ENCODE results near the gene INS. TPM values are rescaled to one million over a fixed set of nuclear protein-coding genes. Genes with fewer than 3 reads are reported as not detected.
A peak's percentile ranks its signal among the peaks of the same experiment; 100 is the strongest.

INS gene
- total and polyA plus RNA-seq, 4 donors: 1.2 to 3.3 TPM; not detected in 2

DNA sequence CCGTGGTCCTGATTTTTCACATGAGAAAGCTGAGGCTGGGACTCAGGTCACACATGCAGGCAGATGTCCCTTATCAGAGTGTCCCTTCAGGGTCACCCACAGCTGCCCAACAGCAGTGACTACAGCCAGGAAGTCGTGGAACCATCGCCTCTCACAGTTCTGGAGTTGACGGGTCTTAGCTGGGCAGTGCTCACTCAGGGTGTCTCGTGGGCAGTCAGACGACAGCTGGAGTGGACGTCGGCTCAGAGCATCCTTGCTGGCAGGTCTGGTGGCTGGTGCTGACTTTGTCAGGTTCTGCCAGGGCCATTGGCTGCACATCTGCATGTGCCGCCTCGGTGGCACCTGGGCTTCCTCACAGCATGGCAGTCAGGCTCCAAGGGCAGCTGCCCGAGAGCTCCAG is 46.2 kb upstream of the INS start:
- TF ChIP-seq, protein P1, sequence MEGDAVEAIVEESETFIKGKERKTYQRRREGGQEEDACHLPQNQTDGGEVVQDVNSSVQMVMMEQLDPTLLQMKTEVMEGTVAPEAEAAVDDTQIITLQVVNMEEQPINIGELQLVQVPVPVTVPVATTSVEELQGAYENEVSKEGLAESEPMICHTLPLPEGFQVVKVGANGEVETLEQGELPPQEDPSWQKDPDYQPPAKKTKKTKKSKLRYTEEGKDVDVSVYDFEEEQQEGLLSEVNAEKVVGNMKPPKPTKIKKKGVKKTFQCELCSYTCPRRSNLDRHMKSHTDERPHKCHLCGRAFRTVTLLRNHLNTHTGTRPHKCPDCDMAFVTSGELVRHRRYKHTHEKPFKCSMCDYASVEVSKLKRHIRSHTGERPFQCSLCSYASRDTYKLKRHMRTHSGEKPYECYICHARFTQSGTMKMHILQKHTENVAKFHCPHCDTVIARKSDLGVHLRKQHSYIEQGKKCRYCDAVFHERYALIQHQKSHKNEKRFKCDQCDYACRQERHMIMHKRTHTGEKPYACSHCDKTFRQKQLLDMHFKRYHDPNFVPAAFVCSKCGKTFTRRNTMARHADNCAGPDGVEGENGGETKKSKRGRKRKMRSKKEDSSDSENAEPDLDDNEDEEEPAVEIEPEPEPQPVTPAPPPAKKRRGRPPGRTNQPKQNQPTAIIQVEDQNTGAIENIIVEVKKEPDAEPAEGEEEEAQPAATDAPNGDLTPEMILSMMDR (IDR thresholded peaks at IDR 0.05; ENCODE audit: control extremely low read depth, extremely low read depth): no peak
- no peak for ATAC-seq (ENCODE audit: insufficient read depth, low FRiP score)
- Histone ChIP-seq H3K27ac (ENCODE audit: low read depth in 1 of 2, low read length in 1 of 2) (no peak overlapping the region), H3K36me3 (ENCODE audit: control insufficient read depth in 4 of 4, insufficient read depth in 4 of 4, low read length in 4 of 4) (no peaks in the 10 kb centered on the region), H3K27me3 (ENCODE audit: control insufficient read depth in 3 of 3, insufficient read depth in 3 of 3, low read length in 2 of 3) (no peaks in the 10 kb centered on the region), H3K9ac (ENCODE audit: insufficient read depth in 1 of 2, low read length in 2 of 2) (no peak overlapping the region), H3K4me3 (no peak overlapping the region), H3K4me1 (ENCODE audit: control insufficient read depth in 5 of 5, insufficient read depth in 5 of 5, low read length in 5 of 5) (peaks cover 0 to 21% (median 0%) of the 10 kb centered on the region in 5 donors), H3K9me3 (ENCODE audit: control insufficient read depth in 4 of 4, insufficient read depth in 3 of 4, low read length in 3 of 4) (peaks cover 0 to 4% (median 0%) of the 10 kb centered on the region in 4 donors)
- peak in 1 of 3 donors; percentile 7 for DNase-seq
- WGBS, 2 donors: 91 to 93% methylated on average over 11 of the region's 11 CpGs

DNA sequence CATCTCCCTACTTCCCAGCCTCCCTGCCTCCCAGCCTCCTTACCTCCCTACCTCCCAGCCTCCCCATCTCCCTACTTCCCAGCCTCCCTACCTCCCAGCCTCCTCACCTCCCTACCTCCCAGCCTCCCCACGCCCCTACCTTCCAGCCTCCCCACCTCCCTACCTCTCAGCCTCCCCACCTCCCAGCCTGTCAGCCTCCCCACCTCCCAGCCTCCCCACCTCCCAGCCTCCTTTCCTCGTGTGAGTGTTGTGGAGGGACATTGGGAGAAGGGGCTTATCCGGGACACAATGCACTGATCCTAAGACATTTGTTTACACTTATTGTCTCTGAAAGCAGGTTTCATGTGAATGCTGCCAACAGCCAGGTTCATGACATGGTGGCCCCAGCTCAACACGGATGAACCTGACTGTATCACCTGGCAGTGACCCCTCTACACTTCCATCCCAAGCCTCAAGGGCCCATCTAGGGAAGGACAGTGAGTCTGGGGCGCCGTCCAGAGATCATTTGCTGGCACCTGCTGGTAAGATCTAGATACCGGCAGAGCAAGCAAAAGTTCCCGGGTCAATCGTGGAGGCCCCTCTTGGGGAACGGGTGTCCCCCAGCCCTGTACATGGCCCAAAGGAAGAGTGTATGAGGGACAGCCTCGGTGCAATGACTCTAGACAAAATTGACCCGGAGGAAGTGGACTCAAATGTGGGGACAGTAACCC is 45.1 kb upstream of the INS start:
- Histone ChIP-seq H3K4me1 (ENCODE audit: control insufficient read depth in 5 of 5, insufficient read depth in 5 of 5, low read length in 5 of 5) (peaks cover 0 to 21% (median 3%) of the 10 kb centered on the region in 5 donors), H3K9me3 (ENCODE audit: control insufficient read depth in 4 of 4, insufficient read depth in 3 of 4, low read length in 3 of 4) (peaks cover 0 to 4% (median 0%) of the 10 kb centered on the region in 4 donors), H3K27me3 (ENCODE audit: control insufficient read depth in 3 of 3, insufficient read depth in 3 of 3, low read length in 2 of 3) (no peaks in the 10 kb centered on the region), H3K9ac (ENCODE audit: insufficient read depth in 1 of 2, low read length in 2 of 2) (no peak overlapping the region), H3K4me3 (no peak overlapping the region), H3K36me3 (ENCODE audit: control insufficient read depth in 4 of 4, insufficient read depth in 4 of 4, low read length in 4 of 4) (no peaks in the 10 kb centered on the region), H3K27ac (ENCODE audit: low read depth in 1 of 2, low read length in 1 of 2) (no peak overlapping the region)
- TF ChIP-seq, protein P1 (IDR thresholded peaks at IDR 0.05; ENCODE audit: control extremely low read depth, extremely low read depth): no peak
- ATAC-seq (ENCODE audit: insufficient read depth, low FRiP score) (no peak), DNase-seq (peak in 1 of 3 donors; percentile 11)
- WGBS, 2 donors: 79 to 86% methylated on average over 12 of the region's 12 CpGs

DNA sequence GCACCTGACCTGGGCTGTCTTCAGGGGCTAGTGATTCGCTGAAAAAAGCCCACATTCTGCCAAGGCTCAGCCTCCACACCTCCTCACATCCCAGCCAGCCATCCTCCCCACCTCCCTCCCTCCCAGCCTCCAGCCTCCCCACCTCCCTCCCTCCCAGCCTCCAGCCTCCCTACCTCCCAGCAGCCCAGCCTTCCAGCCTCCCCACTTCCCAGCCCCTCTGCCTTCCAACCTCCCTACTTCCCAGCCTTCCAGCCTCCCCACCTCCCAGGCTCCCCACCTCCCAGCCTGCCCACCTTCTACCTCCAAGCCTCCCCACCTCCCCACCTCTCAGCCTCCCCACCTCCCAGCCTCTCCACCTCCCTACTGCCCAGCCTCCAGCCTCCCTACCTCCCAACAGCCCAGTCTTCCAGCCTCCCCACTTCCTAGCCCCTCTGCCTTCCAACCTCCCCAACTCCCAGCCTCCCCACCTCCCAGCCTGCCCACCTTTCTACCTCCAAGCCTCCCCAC is 44.3 kb upstream of the INS start:
- Histone ChIP-seq H3K36me3 (ENCODE audit: control insufficient read depth in 4 of 4, insufficient read depth in 4 of 4, low read length in 4 of 4) (no peaks in the 10 kb centered on the region), H3K4me3 (no peak overlapping the region), H3K27ac (ENCODE audit: low read depth in 1 of 2, low read length in 1 of 2) (no peak overlapping the region), H3K9ac (ENCODE audit: insufficient read depth in 1 of 2, low read length in 2 of 2) (no peak overlapping the region), H3K27me3 (ENCODE audit: control insufficient read depth in 3 of 3, insufficient read depth in 3 of 3, low read length in 2 of 3) (no peaks in the 10 kb centered on the region), H3K9me3 (ENCODE audit: control insufficient read depth in 4 of 4, insufficient read depth in 3 of 4, low read length in 3 of 4) (peaks cover 0 to 4% (median 0%) of the 10 kb centered on the region in 4 donors), H3K4me1 (ENCODE audit: control insufficient read depth in 5 of 5, insufficient read depth in 5 of 5, low read length in 5 of 5) (peaks cover 0 to 13% (median 0%) of the 10 kb centered on the region in 5 donors)
- ATAC-seq (ENCODE audit: insufficient read depth, low FRiP score): no peak
- WGBS, 2 donors: 83 to 100% methylated on average over 1 of the region's 1 CpG
- TF ChIP-seq, protein P1 (IDR thresholded peaks at IDR 0.05; ENCODE audit: control extremely low read depth, extremely low read depth): no peak
- no peak for DNase-seq

Data from lung (tissue), 12 donors.